Loucy (cell line): ENCODE results near the gene ATP10A.

Experiments
- CTCF ChIP-seq: fragments of 200-600 bp; sonication (generic); conservative IDR thresholded peaks from 2 replicates; pipeline ENCODE4 v1.5.1; 2014; ENCODE audit warnings: mild to moderate bottlenecking, antibody characterized with exemption, low read length
- EZH2phosphoT487 ChIP-seq: fragments of 200-600 bp; IDR thresholded peaks from 2 replicates; pipeline ENCODE4 v1.6.1; 2018; ENCODE audit warnings: antibody characterized with exemption, mild to moderate bottlenecking, moderate library complexity, borderline replicate concordance

DNA sequence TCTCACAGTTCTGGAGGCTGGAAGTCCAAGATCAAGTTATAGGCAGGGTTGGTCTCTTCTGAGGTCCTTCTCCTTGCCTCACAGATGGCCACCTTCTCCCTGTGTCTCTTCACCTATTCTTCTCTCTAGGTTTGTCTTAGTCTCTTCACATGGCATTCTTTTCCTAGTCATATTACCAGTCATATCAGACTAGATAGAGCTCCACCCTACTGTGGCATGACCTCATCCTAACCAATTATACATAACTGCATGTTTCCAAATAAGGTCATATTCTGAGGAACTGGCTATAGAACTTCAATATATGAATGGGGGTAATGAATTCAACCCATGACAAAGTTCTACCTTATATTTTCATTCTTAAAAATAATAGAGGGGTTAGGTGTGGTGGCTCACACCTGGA is 227.9 kb downstream of the ATP10A start:
- TF ChIP-seq CTCF = no peak
- TF ChIP-seq EZH2phosphoT487 = no peak
